K562 (cell line): ENCODE data around the gene SATB1. TPM values are rescaled to one million over a fixed set of nuclear protein-coding genes. Genes with fewer than 3 reads are reported as not detected.

Source experiments
- ATAC-seq: fragments of 200-7000 bp; cut with Tn5 transposase; 3 replicates; pipeline ENCODE4 v1.9.1; 2020; ENCODE audit warnings: moderate library complexity
- BruUV-seq: library from RNA; stranded (reverse); fragments of 400-500 nt; replicated peaks from 2 replicates; lab custom pipeline; 2021; lab: Mats Ljungman, UMichigan
- CTCF ChIA-PET: fragments of 300-600 bp; formaldehyde crosslinking; extraction: SDS; loops from one replicate; lab custom pipeline; 2021; ENCODE audit warnings: low intra/inter-chr PET ratio; lab: Yijun Ruan, JAX
- POLR2A ChIA-PET: fragments of 300-600, 350-650 bp; sonication (Branson Sonifier 250); formaldehyde crosslinking; extraction: SDS; loops from one replicate; lab custom pipeline; 2021; ENCODE audit warnings: antibody characterized with exemption, inconsistent platforms; lab: Yijun Ruan, JAX
- DNase-seq, 4 experiments: peaks; one replicate each; pipeline versions ENCODE4 v3.0.0 to v3.0.0-alpha.2; 2011 to 2018; ENCODE audit warnings: low spot score in 3 of 4, mixed read lengths in 3 of 4; ENCODE audit errors: extremely low read depth in 1 of 4
- FAIRE-seq: peaks from 2 replicates; lab custom pipeline; 2011; peaks lifted over from hg19 to GRCh38; lab: Jason Lieb, UNC
- H2AFZ ChIP-seq: 2 replicates; pipeline ENCODE4 v1.6.0; 2011; ENCODE audit warnings: low read depth, low read length, control low read depth, inconsistent platforms
- H3K27ac ChIP-seq: fragments of 200-600 bp; 3 replicates; pipeline ENCODE4 v1.8.0; 2011; ENCODE audit warnings: low read depth, mild to moderate bottlenecking, control low read depth, inconsistent platforms, low read length, moderate library complexity, mixed read lengths; ENCODE audit errors: extremely low read depth
- H3K27me3 ChIP-seq, 2 experiments: fragments of 300-600 bp in 1 of 2; 2 replicates in 1 of 2; 3 replicates in 1 of 2; pipeline versions ENCODE4 v1.6.0 to v1.8.0; 2011; ENCODE audit warnings: inconsistent platforms in 2 of 2, low read length in 2 of 2, mild to moderate bottlenecking in 1 of 2, mixed read lengths in 1 of 2, moderate library complexity in 1 of 2; ENCODE audit not compliant: control insufficient read depth in 2 of 2, insufficient read depth in 2 of 2
- H3K36me3 ChIP-seq: fragments of 300-600 bp; 3 replicates; pipeline ENCODE4 v1.8.0; 2011; ENCODE audit warnings: mild to moderate bottlenecking, low read length, inconsistent platforms; ENCODE audit not compliant: control insufficient read depth, insufficient read depth
- H3K4me1 ChIP-seq, 2 experiments: fragments of 200-600 bp in 1 of 2; replicated peaks in 1 of 2; 2 replicates in 1 of 2; 3 replicates in 1 of 2; pipeline versions ENCODE4 v1.5.1 to v1.8.0; 2011; ENCODE audit warnings: inconsistent platforms in 2 of 2, low read length in 2 of 2, mild to moderate bottlenecking in 1 of 2, mixed read lengths in 1 of 2, moderate library complexity in 1 of 2; ENCODE audit not compliant: control insufficient read depth in 2 of 2, insufficient read depth in 2 of 2
- H3K4me2 ChIP-seq: 2 replicates; pipeline ENCODE4 v1.6.1; 2011; ENCODE audit warnings: low read length, control low read depth, inconsistent platforms, mixed read lengths; ENCODE audit not compliant: insufficient read depth
- H3K4me3 ChIP-seq: fragments of 200-600 bp; sonication (generic), shearing (Covaris generic); 2 replicates; pipeline ENCODE4 v1.5.1; 2016; ENCODE audit warnings: control low read depth, inconsistent platforms
- H3K79me2 ChIP-seq: fragments of 200-600 bp; 3 replicates; pipeline ENCODE4 v1.8.0; 2011; ENCODE audit warnings: low read length, inconsistent platforms; ENCODE audit not compliant: control insufficient read depth, insufficient read depth
- H3K9ac ChIP-seq, 2 experiments: 2 replicates each; pipeline versions ENCODE4 v1.6.0 to v1.6.1; 2011; ENCODE audit warnings: low read depth in 2 of 2, low read length in 2 of 2, control low read depth in 1 of 2, inconsistent platforms in 1 of 2, mild to moderate bottlenecking in 1 of 2, mixed read lengths in 1 of 2; ENCODE audit not compliant: insufficient read depth in 1 of 2
- H3K9me1 ChIP-seq: one replicate; pipeline ENCODE4 v1.6.0; 2011; ENCODE audit warnings: inconsistent platforms, mild to moderate bottlenecking, low read length, moderate library complexity; ENCODE audit not compliant: control insufficient read depth, insufficient read depth
- H3K9me3 ChIP-seq: replicated peaks from 2 replicates; pipeline ENCODE4 v1.5.1; 2011; ENCODE audit warnings: low read depth, low read length, inconsistent platforms; ENCODE audit not compliant: control insufficient read depth, insufficient read depth
- H4K20me1 ChIP-seq: replicated peaks from 2 replicates; pipeline ENCODE4 v1.6.1; 2011; ENCODE audit warnings: low read length, inconsistent platforms, mixed read lengths; ENCODE audit not compliant: control insufficient read depth, insufficient read depth
- ERF ChIP-seq: fragments of 450-650 bp; formaldehyde crosslinking; IDR thresholded peaks from 2 replicates; pipeline ENCODE4 v1.4.0; 2020; ENCODE audit warnings: mild to moderate bottlenecking, mixed read lengths
- HDAC8 ChIP-seq: fragments of 450-650 bp; IDR thresholded peaks from 2 replicates; pipeline ENCODE4 v1.6.1; 2016; ENCODE audit warnings: mild to moderate bottlenecking, missing genetic modification characterization, moderate library complexity, missing compliant biosample characterization
- HMG20B ChIP-seq: fragments of 250-450 bp; sonication (Bioruptor Pico); IDR thresholded peaks from 2 replicates; pipeline ENCODE4 v1.5.0; 2021; ENCODE audit warnings: mild to moderate bottlenecking
- MGA ChIP-seq: fragments of 450-650 bp; IDR thresholded peaks from 2 replicates; pipeline ENCODE4 v1.6.1; 2016; ENCODE audit warnings: mild to moderate bottlenecking, moderate library complexity
- NR3C1 ChIP-seq: sonication (generic); formaldehyde crosslinking; IDR thresholded peaks from 2 replicates; pipeline ENCODE4 v1.8.1; 2022; ENCODE audit warnings: missing genetic modification reagents
- PRMT5 ChIP-seq: sonication (generic); formaldehyde crosslinking; IDR thresholded peaks from 2 replicates; pipeline ENCODE4 v1.5.0; 2020; ENCODE audit warnings: missing genetic modification reagents
- RBM22 ChIP-seq: fragments of 200-400 bp; formaldehyde crosslinking; IDR thresholded peaks from 2 replicates; pipeline ENCODE4 v1.6.1; 2018; ENCODE audit warnings: low read length, low read depth; ENCODE audit not compliant: poor library complexity, severe bottlenecking
- WGBS: fragments of 100-300 bp; shearing (Covaris generic); methylation state at CpG from one replicate; pipeline ENCODE4 v1.1.6; 2016; ENCODE audit warnings: low coverage, mixed read lengths; ENCODE audit not compliant: insufficient coverage; ENCODE audit errors: missing lambda C conversion rate; 5-methylcytosine and 5-hydroxymethylcytosine counted together
- in situ Hi-C: fragments of 300-500 bp; cut with MboI; formaldehyde crosslinking; loops from 4 replicates; pipeline ENCODE4 v1.15.0; 2018; ENCODE audit warnings: inconsistent platforms, mixed read lengths
- intact Hi-C: fragments of 100-400 bp; cut with micrococcal nuclease; formaldehyde crosslinking; loops from 2 replicates; pipeline ENCODE4 v1.14.2; 2022
- polyA plus RNA-seq, 8 experiments: library from polyadenylated mRNA; depleted of rRNA in 4 of 8; stranded (reverse) in 5 of 8; unstranded in 3 of 8; fragments of >200 nt; fragmentation: Nextera tagmentation in 2 of 8; fragmentation: Illumina TruSeq in 1 of 8; extraction: Ambion mirVana in 2 of 8; extraction: Trizol in 1 of 8; gene quantifications; 2 replicates each; pipeline versions ENCODE4 v1.2.1 to v1.2.3, GENCODE V29; 2011 to 2014; ENCODE audit warnings: inconsistent platforms in 1 of 8, missing spikeins in 1 of 8
- total RNA-seq, 7 experiments: library from RNA; depleted of rRNA in 6 of 7; stranded (reverse); fragments of >200 nt in 6 of 7; fragmentation: Illumina TruSeq in 2 of 7; extraction: Trizol in 2 of 7; gene quantifications; 2 replicates each; pipeline versions ENCODE4 v1.2.1 to v1.2.3, GENCODE V29; 2011 to 2021; ENCODE audit warnings: low replicate concordance in 1 of 7
- TF ChIP-seq, protein P1 (sequence below), 2 experiments: fragments of 200-800 bp in 1 of 2; sonication (Bioruptor generic) in 1 of 2; sonication (generic) in 1 of 2; formaldehyde crosslinking in 1 of 2; IDR thresholded peaks in 1 of 2; conservative IDR thresholded peaks in 1 of 2; 2 replicates each; pipeline versions ENCODE4 v1.5.0 to v1.6.1; 2016 to 2020; ENCODE audit warnings: missing compliant biosample characterization in 1 of 2, missing genetic modification characterization in 1 of 2, missing genetic modification reagents in 1 of 2

SATB1 gene
- total and polyA plus RNA-seq, 9 of the 15 experiments (the other 6 are each of a cell fraction or from before 2014, with no cell fraction given), result 0.03 to 2.5 (median 0.15) TPM; not detected in 1

DNA sequence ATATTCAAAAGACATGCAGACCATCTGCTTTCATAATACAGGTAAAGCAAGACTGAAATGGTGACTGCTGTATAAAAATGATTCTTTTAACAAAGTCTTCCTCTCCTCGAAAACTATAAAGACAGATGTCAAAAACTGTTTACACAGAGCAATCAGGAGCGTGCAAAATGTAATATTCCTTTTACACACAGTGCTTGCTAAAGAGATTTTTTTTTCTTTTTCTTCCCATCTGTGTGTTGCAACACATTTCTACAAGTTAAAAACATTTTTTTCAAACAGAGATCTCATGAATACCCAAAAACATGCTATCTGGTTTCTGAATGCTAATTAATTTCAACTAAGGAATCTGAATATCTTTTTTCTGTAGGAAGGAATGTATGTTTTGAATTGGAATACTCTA is 22.1 kb downstream of the SATB1 start:
- intact Hi-C loops, result no loop called here
- BruUV-seq, result no TSS peak
- no peaks in the 10 kb centered on the region for H3K9me3 ChIP-seq
- H3K4me3 ChIP-seq, result no peak overlapping the region
- no peaks in the 10 kb centered on the region for H3K27me3 ChIP-seq
- H3K79me2 ChIP-seq, result no peaks in the 10 kb centered on the region
- ChIA-PET POLR2A (no interaction called here), CTCF (no interaction called here)
- no peak overlapping the region for H3K9ac ChIP-seq
- H3K4me2 ChIP-seq, result no peak overlapping the region
- H3K4me1 ChIP-seq, result no peaks in the 10 kb centered on the region
- H3K36me3 ChIP-seq, result no peaks in the 10 kb centered on the region
- WGBS, result 3% methylated on average over 2 of the region's 2 CpGs
- no peak for FAIRE-seq
- ATAC-seq, result no peak
- no peaks in the 10 kb centered on the region for H3K9me1 ChIP-seq
- in situ Hi-C loops, result loop anchor here (25.0 kb wide), 1 partner anchor 966 kb away; no protein-coding TSS in a partner anchor
- no peak overlapping the region for H3K27ac ChIP-seq
- H2AFZ ChIP-seq, result no peak overlapping the region
- no peaks in the 10 kb centered on the region for H4K20me1 ChIP-seq
- DNase-seq, result no peak
- TF ChIP-seq, protein P1, sequence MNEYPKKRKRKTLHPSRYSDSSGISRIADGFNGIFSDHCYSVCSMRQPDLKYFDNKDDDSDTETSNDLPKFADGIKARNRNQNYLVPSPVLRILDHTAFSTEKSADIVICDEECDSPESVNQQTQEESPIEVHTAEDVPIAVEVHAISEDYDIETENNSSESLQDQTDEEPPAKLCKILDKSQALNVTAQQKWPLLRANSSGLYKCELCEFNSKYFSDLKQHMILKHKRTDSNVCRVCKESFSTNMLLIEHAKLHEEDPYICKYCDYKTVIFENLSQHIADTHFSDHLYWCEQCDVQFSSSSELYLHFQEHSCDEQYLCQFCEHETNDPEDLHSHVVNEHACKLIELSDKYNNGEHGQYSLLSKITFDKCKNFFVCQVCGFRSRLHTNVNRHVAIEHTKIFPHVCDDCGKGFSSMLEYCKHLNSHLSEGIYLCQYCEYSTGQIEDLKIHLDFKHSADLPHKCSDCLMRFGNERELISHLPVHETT (CRISPR knock-in tag; conservative IDR thresholded peaks at IDR 0.05 in 1 of 2, IDR thresholded peaks at IDR 0.05 in 1 of 2), result no peak
- TF ChIP-seq NR3C1 (CRISPR knock-in tag), result no peak
- no peak for TF ChIP-seq MGA
- no peak for TF ChIP-seq RBM22
- TF ChIP-seq HDAC8 (tag), result no peak
- no peak for TF ChIP-seq ERF
- TF ChIP-seq HMG20B (CRISPR knock-in tag), result no peak
- TF ChIP-seq PRMT5 (CRISPR knock-in tag), result no peak
